Measurements from ENCODE around the gene AKAP3.

- TF ChIP-seq EZH2 (IDR thresholded peaks at IDR 0.05; ENCODE audit: insufficient read depth, low read length) (no peak), CTCF (IDR thresholded peaks at IDR 0.05; ENCODE audit: insufficient read depth, low read depth, low read length) (no peak)
These were observed 61.7 kb downstream of the AKAP3 start for GRCh38 chr12:4587108-4587507.
